AG04449 (cell line): Measurements from ENCODE around the gene PBX4.

Source experiments
- CTCF ChIA-PET: fragments of 350-600 bp; formaldehyde crosslinking; extraction: SDS; loops from one replicate; lab custom pipeline; 2021; ENCODE audit warnings: antibody characterized with exemption; lab: Yijun Ruan, JAX
- POLR2A ChIA-PET: fragments of 400-600, 350-600 bp; formaldehyde crosslinking; extraction: SDS; loops from one replicate; lab custom pipeline; 2020; ENCODE audit warnings: antibody characterized with exemption, inconsistent platforms; lab: Yijun Ruan, JAX
- DNase-seq: peaks from one replicate; pipeline ENCODE4 v3.0.0-alpha.2; 2010; ENCODE audit warnings: low read depth, low spot score
- H3K4me3 ChIP-seq: 2 replicates; pipeline ENCODE4 v1.5.1; 2011; ENCODE audit warnings: low read depth, mild to moderate bottlenecking, control low read depth, low read length
- CTCF ChIP-seq: IDR thresholded peaks from one replicate; pipeline ENCODE4 v1.5.1; 2011; ENCODE audit warnings: mild to moderate bottlenecking, moderate library complexity, low read length, control low read depth, inconsistent platforms; ENCODE audit not compliant: insufficient read depth; ENCODE audit errors: missing control alignments

The PBX4 gene

GRCh38 chr19:19626516-19627472 is 8.3 kb upstream of the PBX4 start:
- no peak for TF ChIP-seq CTCF
- no peak overlapping the region for H3K4me3 ChIP-seq
- CTCF ChIA-PET = interaction anchor here (0.8 to 2.7 kb wide), 4 partner anchors 17 to 95 kb away, joined by 3 to 10 read pairs (median 7); partner anchors contain the start of gene GMIP
- no peak for DNase-seq
- POLR2A ChIA-PET = interaction anchor here (0.9 kb wide), 1 partner anchor 13 kb away, joined by 3 read pairs; no protein-coding TSS in a partner anchor

- ChIA-PET POLR2A (no interaction called here), CTCF (interaction anchor here (0.7 to 2.3 kb wide), 4 partner anchors 20 to 102 kb away, joined by 3 to 8 read pairs (median 5); partner anchors contain the start of gene GMIP)
- DNase-seq = no peak
- TF ChIP-seq CTCF = no peak
- no peak overlapping the region for H3K4me3 ChIP-seq
Measured at GRCh38 chr19:19624032-19624570, 5.6 kb upstream of the PBX4 start.

- H3K4me3 ChIP-seq = no peak overlapping the region
- TF ChIP-seq CTCF = no peak
- DNase-seq = no peak
- ChIA-PET CTCF (interaction anchor here (0.8 to 2.3 kb wide), 3 partner anchors 21 to 92 kb away, joined by 3 to 8 read pairs (median 3); partner anchors contain the start of gene GMIP), POLR2A (no interaction called here)
Measured at GRCh38 chr19:19623383-19623782, 4.9 kb upstream of the PBX4 start.

- no peak for TF ChIP-seq CTCF
- ChIA-PET POLR2A (no interaction called here), CTCF (interaction anchor here (1.8 kb wide), 1 partner anchor 88 kb away, joined by 8 read pairs; no protein-coding TSS in a partner anchor)
- no peak for DNase-seq
- H3K4me3 ChIP-seq = no peak overlapping the region
Measured at GRCh38 chr19:19619849-19620210, 1.3 kb upstream of the PBX4 start.

- H3K4me3 ChIP-seq = peak overlapping the region; percentile 67
- DNase-seq = no peak
- no peak for TF ChIP-seq CTCF
- ChIA-PET CTCF (interaction anchor here (2.2 kb wide), 1 partner anchor 65 kb away, joined by 5 read pairs; no protein-coding TSS in a partner anchor), POLR2A (no interaction called here)
Measured at GRCh38 chr19:19619181-19619848, 828 bp upstream of the PBX4 start.
